GM19438 (cell line): ENCODE data around the gene KRTDAP.

Source experiments
- ATAC-seq: cut with Tn5 transposase; IDR thresholded peaks from one replicate; pipeline ENCODE4 v1.9.1; 2021; ENCODE audit warnings: low read depth; ENCODE audit not compliant: unreplicated experiment

KRTDAP gene, protein sequence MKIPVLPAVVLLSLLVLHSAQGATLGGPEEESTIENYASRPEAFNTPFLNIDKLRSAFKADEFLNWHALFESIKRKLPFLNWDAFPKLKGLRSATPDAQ

DNA sequence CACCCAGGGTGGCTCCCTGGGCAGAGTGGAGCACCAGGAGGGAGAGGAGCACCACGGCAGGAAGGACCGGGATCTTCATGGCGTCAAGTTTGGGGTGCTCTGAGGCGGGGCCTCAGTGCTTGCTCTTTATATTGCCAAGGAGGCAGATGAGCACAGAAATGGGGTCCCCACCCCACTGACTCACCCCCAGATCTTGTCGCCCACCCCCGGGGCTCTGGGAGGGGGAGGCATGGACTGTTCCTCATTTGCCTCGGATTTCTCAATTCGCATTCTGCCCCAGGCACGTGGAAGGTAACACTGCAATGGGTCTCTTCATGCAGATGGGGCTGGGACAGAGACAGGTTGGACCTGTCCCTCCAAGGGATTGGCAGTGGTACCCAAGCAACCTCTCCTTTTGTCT, at the start of gene KRTDAP:
TSS of gene KRTDAP (minus strand) at position 101 of the 400 bp plus-strand sequence. CDS start at position 79, 22 bp downstream.
- ATAC-seq, result no peak

DNA sequence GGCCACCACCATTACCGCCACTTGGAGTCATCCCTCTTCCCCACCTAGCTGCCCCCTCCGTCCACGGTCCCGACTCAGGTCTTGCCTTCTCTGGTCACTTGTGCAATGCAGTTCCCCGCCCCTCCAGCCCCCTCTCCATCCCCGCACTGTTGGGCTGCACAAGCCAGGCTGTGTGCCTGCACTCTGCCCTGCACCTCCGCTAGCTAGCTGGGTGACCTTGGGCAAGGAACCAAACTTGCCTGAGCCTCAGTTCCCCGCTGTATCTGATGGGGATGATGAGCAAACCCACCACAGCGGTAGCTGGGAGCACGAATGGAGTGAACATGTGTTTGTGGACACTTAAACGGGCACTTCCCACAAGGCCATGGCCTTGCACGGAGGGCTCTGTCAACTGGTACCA, 49.6 kb upstream of the KRTDAP start:
- no peak for ATAC-seq

DNA sequence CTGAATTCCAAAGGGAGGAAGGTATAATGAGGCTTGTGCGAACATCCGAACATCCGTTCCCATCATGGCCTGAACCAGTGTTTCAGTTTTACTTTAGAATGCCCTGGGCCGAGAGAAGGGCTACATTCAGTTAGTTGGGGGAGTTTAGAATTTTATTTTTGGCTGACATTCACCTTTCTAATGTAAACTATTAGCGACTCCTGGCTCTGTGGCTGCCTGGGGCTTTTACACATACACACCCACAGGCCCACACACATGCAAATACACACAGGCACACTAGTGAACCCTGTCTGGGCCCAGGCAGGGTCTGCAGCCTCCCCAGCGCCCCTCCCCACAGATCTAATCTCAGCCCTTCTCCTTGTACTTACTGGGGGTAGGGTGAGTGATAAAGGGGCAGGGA, 49.0 kb upstream of the KRTDAP start:
- ATAC-seq, result no peak

DNA sequence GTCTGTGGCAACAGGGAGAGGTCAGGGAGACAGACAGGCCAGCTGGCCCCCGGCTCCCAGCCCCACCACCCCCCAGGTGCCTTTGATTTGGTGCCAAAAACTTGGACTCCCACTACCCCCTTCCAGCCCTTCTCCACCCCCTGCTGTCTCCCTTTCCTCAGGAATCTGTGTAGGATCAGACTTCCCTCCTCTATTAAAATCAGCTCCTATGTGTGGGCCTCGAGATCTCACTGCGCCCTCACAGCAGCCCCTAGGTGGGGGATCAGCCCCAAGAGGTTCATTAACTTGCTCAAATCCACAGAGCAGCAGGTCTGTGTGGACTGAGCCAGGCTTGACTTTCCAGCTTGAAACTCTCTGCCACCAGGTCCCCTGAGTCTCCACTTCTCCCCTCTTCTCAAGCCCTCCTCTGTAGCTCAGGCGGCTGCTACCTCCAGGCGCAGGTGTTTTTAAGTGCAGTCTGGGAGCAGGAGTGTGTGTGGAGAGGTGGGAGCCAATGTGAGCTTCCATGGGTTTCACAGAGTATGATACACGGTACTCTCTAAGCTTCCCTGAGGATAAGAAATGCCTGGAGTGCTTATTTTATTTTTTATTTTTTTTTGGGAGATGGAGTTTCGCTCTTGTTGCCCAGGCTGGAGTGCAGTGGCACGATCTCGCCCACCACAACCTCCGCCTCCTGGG, 44.7 kb upstream of the KRTDAP start:
- ATAC-seq, result no peak

DNA sequence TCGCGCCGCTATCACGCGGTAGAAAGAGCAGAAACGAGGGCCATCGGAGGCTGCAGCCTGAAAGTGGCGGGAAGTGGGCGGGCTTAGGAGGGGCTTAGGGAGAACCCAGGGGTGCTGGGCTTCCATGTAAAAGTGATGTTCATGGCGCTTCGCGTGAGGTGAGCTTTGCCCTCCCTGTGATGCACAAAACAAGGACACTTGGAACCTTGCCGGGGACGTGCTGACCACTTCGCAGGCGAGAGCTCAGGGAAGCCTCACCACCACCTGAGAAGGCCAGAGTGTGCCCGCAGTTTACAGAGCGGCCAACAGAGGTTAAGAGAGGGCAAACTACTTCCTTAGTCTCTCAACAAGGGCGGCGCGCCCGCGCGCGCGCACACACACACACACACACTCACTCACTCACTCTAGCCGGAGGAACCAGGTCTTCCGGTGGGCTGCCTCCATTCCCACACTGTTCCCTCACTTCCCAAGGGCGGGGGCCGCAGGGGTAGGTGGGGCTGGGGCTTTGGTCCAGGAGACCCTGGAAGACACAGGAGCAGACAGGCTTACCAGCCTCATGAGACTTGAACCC, 43.6 kb upstream of the KRTDAP start:
- no peak for ATAC-seq

DNA sequence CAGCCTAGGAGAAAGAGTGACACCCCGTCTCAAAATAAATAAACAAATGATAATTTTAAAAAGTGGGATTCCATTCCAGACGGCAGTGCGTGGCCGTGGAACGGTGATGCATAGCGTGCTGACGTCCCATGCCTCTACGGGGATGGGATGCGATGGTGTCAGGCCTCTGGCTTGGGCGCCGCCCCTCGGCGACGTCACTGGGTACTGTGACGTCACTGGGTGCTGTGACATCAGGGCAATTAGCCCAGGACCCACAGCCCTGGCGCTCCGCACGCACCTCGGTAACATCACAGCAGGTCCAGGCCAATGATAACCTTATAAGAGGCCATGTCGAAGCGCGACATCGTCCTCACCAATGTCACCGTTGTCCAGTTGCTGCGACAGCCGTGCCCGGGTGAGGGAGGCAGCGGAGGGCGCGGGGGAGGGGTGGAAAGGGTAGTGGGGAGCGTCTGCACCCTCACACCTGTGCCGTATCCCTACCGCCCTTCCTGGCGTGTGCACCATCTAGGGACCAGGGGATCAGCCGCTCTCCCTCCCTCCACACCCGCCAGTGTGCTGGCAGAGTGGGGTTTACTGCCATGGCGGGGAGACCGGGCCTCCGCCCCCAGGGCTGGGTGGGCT, 43.0 kb upstream of the KRTDAP start, which contains the start of gene GAPDHS:
TSS of gene GAPDHS (plus strand) at position 256 of the 621 bp plus-strand sequence. CDS start at position 328, 72 bp downstream.
- no peak for ATAC-seq

DNA sequence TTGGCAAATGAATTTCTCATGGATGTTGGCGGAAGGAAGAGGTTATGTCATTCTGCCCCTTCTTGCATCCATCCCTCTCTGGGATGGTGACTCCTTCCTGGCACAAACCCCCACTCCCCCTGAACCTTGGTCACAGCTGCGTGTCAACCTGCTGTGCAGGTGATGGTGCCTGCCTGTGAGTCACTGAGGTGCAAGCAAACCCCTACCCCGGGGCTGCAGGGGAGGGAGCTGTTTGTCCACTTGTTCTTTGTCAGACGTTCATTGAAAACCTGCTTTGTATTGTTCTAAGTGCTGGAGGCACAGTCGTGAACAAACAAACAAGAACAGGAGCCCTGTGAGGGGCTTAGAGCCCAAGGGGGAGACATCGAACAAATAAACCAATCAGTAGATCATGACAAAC, 41.0 kb upstream of the KRTDAP start:
- no peak for ATAC-seq

DNA sequence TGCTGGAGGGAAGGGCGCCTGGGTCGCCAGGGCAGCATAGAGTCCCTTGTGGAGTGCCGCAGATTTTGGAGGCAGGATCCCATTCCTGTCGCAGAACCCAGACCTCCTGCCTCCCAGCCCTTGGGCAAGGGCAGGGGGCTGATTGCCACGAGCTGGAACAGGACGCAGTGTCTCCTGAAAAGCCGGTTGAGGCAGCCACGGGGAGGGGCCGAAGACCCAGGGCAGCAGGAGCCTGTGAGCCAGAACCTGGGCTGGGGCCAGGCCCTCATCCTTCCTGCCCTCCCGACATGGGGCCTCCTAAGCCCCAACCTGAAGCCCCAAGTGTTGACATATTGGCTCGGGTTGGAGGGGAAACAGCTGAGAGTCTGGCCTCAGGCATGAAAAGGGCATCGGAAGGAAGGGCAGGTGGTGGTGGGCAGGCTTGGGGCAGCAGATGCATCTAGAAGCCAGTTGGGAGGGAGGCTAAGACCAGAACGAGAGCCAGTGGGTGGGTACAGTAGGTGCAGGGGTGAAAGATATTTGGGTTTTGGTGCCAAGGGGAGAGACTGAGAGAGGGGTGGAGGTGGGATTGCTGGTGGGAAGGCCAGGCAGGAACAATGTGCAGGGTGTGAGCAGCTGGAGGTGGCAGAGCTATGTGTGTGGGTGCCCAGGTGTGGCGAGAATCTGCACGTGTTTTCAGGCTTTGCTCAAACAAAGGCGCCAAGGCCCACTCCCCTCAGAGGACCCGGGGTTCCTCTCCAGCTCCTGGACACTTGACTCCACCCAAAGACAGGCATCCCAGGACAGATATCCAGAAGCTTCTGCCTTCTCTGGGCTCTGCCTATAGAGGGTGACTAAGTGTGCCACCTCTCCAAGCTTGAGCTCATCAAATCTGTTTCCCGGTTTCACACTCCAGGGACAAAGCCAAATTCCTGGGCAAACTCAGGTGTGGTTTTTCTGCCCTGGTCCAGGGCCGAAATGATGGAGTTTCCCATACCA, 39.3 kb upstream of the KRTDAP start:
- ATAC-seq, result no peak

DNA sequence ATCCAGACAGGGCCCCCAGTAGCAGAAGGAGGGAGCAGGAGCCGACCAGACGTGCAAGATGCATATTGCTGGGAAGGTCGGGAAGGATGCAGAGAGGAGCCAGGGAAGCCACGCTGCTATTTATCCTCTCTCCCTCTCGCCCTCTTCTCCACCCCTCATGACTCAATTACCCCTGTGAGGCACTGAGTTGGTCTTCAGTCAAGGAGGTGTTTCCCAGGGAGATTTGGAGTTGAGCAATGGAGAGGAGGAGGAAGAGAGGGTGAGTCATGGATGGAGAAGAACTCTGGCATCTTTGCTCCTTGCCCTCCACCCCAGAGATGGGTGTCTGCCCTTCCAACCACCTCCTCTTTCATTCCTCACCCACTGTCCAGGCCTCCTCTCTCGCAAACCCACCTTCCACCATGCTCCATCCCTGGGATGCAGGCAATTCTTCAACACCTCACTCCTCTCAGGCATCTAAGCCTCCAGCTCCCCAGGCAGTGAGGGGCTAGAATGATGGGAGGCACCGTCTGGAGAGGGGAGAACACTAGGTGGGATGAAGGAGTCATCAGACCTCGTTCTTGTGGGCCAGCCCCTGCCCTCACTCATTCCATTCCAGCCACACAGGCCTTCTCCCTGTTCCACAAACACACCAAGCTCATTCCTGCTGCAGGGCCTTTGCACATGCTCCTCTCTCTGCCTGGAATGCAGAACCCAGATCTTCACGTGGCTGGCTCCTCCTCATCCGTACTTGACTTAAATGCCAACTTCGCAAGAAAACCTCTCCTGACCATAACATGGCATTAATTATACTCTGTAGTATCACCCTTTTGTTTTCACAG, 38.2 kb upstream of the KRTDAP start, which contains the start of gene SBSN:
TSS of gene SBSN (minus strand) at position 94 of the 821 bp plus-strand sequence. CDS start at position 64, 30 bp downstream.
- ATAC-seq, result no peak

DNA sequence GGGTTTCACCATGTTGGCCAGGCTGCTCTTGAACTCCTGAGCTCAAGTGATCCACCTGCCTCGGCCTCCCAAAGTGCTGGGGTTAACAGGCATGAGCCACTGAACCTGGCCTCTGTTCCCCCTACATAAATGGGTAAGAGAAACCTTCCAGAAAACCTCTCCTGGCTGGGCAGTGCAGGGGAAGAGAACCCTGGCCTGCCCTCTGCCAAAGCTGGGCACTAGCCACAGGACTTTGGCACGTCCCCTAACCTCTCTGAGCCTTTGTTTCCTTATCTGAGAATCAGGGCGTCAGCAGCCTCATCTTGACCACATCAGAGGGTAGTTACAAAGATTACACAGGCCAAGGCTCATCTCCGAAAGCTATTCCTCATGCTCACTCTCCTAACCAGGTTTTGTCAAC, 35.6 kb upstream of the KRTDAP start:
- no peak for ATAC-seq

DNA sequence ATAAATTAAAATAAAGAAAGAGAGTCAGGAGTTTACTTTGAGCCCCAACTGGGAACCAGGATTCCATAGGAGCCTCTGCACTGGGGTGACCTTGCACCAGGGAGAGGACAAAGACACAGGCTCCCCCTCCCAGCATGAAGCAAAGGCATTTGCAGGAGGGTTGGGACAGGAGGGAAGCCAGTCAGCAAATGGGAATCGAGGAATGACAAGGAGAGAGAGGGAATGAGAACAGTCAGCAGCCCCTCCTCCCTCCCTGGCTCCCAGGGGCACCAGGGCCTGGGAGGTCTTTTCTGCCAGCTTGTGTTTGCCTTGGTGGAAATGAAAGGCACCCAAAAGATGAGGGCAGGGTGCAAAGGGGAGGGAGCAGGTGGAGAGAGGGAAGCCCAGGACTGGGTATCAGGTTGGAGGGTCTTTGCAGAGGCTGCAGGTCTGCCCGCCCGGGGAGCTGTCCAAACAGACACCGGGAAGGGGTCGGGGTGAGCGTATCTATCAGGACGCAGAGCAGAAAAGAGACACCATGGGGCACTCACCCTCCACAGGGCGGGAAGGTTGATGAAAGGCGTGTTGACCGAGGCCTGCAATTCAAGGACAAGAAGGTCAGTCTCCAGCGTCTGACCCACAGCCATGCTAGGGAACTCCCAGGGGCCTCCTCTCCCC, 34.0 kb upstream of the KRTDAP start:
- ATAC-seq, result no peak

DNA sequence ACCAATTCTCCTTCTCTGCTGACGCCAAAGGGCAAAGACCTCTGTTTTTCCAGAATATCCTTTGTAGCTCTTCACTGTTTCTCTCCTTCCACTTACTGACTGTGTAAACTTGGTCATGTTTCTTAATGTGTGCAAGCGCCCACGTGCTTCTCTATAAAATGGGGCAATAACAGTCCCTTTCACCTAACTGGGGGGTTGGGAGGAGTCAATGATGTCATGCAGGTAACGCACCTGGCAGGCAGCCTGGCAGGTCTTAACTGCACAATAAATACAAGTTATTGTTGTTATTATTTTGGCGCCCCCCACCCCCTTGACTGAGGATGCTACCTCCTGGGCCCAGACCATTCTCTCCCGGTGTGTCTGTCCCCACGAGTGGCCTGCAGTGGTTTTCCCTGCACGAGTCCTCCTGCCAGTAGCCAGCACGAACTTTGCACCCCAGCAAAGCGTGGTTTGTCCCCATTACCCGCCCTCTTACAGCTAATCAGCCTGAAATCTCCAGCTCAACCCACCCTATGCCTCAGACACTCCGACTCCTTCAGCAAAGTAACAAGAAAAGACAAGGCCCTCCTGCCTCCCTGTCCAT, 32.6 kb upstream of the KRTDAP start:
- no peak for ATAC-seq

DNA sequence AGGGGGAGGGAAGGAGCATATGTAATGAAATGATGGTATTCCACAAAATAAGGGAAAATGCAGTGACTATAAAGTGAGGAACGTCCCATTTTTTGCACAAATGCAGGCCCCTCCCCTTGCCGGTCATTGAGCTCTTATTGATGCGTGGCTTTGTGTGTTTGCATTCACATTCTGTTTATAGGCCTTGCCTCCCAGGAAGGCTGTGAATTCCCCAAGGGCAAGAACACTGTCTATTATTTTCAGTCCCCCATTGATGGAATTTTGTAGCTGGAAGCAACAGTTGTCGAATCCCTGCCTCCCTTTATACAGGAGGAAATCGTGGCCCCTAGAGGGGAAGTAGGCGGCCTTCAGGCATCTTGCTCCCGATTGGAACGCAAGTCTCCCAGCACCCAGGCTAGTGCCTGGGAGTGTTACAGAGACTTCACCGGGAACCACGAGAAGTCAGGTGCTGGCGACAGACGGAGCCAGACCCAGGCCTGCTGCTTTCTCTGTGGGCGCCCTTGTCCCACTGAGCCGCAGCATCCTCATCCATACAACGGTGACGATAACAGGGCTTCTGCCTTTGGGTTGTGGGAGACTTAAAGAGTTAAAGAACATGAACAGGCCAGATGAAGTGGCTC, 31.0 kb upstream of the KRTDAP start:
- no peak for ATAC-seq

DNA sequence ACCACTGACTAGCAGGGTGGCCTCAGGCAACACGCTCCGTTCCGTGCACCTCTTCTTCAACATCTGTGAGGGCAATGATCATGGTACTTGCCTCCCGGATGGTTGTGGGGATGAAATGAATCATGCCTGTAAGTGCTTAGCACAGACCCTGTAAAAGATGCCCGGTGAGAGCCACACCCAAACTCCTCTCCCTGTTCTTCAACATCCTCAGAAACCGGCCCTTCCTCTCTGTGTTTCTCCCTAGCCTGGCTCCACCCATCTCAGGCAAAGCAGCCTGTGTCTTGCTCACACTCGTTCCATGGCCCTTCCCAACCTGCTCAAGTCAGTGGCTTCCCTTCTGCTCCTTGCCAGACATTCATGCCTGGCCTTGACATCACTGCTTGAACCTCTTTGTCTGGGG, 29.0 kb upstream of the KRTDAP start:
- ATAC-seq, result no peak

DNA sequence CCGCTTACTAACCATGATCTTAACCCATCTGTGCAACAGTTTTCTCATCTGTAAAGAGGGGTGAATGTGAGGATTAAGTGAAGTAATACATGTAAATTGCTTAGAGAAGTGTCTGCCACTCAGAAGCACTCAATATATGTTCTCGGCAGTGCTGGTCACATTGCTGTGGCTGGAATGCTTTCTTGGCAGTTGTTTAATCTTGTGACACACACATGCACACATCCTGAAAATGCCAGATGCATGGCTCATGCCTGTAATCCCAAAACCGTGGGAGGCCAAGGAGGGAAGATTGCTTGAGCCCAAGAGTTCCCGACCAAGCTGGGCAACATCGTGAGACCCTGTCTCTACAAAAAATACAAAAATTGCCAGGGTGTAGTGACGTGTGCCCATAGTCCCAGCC, 28.0 kb upstream of the KRTDAP start:
- ATAC-seq, result no peak

DNA sequence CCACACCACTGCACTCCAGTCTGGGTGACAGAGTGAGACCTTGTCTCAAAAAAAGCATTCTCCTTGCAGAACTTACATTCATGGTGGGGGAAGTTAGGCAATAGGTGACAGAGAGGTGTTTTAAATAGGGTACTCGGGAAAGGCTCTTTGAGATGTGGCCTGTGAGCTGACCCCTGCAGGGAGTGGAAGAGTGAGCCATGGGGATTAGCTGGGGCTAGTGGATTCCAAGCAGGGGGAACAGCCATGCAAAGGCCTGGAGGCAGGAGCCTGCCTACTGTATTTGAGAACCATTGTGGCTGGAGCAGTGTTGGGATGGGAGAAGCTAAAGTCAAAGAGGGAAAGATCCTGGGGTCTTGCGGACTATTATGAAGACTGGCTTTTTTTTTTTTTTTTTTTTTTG, 27.1 kb upstream of the KRTDAP start:
- no peak for ATAC-seq

DNA sequence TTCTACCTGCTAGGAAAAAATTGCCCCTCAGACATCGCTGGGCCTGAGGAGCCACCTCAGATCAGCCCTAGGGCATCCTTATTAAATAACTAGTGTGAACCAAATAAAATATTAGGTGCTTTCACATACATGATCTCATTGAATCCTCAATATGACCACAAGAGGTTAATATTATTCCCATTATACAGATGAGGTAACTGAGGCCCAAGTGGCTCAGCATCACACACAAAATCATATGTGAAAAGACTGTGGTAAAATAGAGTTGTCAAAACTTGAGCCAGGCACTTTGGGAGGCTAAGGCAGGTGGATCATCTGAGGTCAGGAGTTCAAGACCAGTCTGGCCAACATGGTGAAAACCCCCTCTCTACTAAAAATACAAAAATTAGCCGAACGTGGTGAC, 26.0 kb upstream of the KRTDAP start:
- no peak for ATAC-seq

DNA sequence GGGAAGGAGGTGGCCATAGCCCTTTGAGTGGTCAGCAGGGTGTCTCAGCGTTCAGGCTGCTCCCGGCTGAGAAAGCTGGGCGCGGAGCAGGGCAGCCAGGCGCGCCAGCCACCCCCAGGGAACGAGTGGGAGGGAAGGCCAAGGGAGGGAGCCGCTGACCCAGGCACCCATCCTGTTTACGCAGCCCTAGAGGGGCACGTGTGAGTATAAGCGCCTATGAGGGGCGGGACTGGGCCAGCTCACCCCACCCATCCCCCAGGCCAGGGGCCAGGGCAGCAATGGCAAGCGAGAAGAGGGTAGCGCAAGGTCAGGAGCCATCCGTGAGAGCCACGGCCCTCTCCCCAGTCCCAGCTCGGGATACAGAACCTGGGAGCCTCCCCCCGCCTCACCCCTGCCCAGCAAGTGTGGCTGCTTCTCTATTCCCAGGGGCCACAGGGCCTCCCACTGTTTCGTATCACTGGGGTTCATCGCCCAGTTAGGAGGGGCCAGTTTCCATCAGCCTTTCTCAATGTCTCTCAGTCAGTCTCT, 24.1 kb upstream of the KRTDAP start:
- ATAC-seq, result no peak
